Subcutaneous abdominal adipose tissue (tissue), 5 donors: Measurements from ENCODE around the gene PRRX2.

Experiments used
- H3K27ac ChIP-seq: one replicate; pipeline ENCODE4 v1.7.0; 2013; ENCODE audit warnings: low read depth, mild to moderate bottlenecking, inconsistent platforms, low read length, moderate library complexity
- H3K27me3 ChIP-seq, 5 donors: one replicate each; pipeline ENCODE4 v1.7.0; 2013; ENCODE audit warnings: low read length in 5 of 5, inconsistent platforms in 1 of 5; ENCODE audit not compliant: control insufficient read depth in 5 of 5, insufficient read depth in 4 of 5
- H3K36me3 ChIP-seq, 5 donors: one replicate each; pipeline ENCODE4 v1.7.0; 2013; ENCODE audit warnings: low read length in 5 of 5; ENCODE audit not compliant: control insufficient read depth in 5 of 5, insufficient read depth in 5 of 5
- H3K4me1 ChIP-seq, 5 donors: one replicate each; pipeline ENCODE4 v1.7.0; 2013; ENCODE audit warnings: low read length in 5 of 5, mild to moderate bottlenecking in 3 of 5, moderate library complexity in 1 of 5; ENCODE audit not compliant: control insufficient read depth in 5 of 5, insufficient read depth in 5 of 5
- H3K4me3 ChIP-seq, 5 donors: one replicate each; pipeline ENCODE4 v1.7.0; 2013; ENCODE audit warnings: low read length in 5 of 5, low read depth in 1 of 5
- H3K9ac ChIP-seq, 5 donors: one replicate each; pipeline ENCODE4 v1.7.0; 2013; ENCODE audit warnings: low read length in 5 of 5, mild to moderate bottlenecking in 4 of 5, moderate library complexity in 3 of 5
- H3K9me3 ChIP-seq, 5 donors: one replicate each; pipeline ENCODE4 v1.7.0; 2013; ENCODE audit warnings: low read length in 5 of 5; ENCODE audit not compliant: control insufficient read depth in 5 of 5
- donor health status: healthy.
- donor health status: healthy.
- donor health status: healthy.
- donor health status: healthy.
- donor health status: healthy.

Gene PRRX2

GRCh38 chr9:129686736-129687135, 21.3 kb downstream of the PRRX2 start:
- Histone ChIP-seq H3K36me3 (no peaks in the 10 kb centered on the region), H3K27ac (no peak overlapping the region), H3K9me3 (no peaks in the 10 kb centered on the region), H3K27me3 (peaks cover 2 to 9% (median 4%) of the 10 kb centered on the region in 5 donors), H3K4me3 (no peak overlapping the region), H3K9ac (no peak overlapping the region), H3K4me1 (no peaks in the 10 kb centered on the region)

GRCh38 chr9:129687391-129687790, 21.9 kb downstream of the PRRX2 start:
- Histone ChIP-seq H3K4me3 (no peak overlapping the region), H3K4me1 (no peaks in the 10 kb centered on the region), H3K27ac (no peak overlapping the region), H3K36me3 (no peaks in the 10 kb centered on the region), H3K9me3 (peaks cover 0 to 2% (median 0%) of the 10 kb centered on the region in 5 donors), H3K27me3 (peaks cover 0 to 5% (median 2%) of the 10 kb centered on the region in 5 donors), H3K9ac (no peak overlapping the region)

GRCh38 chr9:129688285-129689043, 23.0 kb downstream of the PRRX2 start:
- Histone ChIP-seq H3K4me1 (no peaks in the 10 kb centered on the region), H3K36me3 (no peaks in the 10 kb centered on the region), H3K9ac (no peak overlapping the region), H3K27ac (no peak overlapping the region), H3K27me3 (peaks cover 0 to 5% (median 0%) of the 10 kb centered on the region in 5 donors), H3K9me3 (peaks cover 0 to 2% (median 0%) of the 10 kb centered on the region in 5 donors), H3K4me3 (no peak overlapping the region)

- H3K36me3 ChIP-seq: no peaks in the 10 kb centered on the region
Measured at GRCh38 chr9:129692534-129692933, 27.1 kb downstream of the PRRX2 start.

GRCh38 chr9:129693741-129694140, 28.3 kb downstream of the PRRX2 start:
- H3K9me3 ChIP-seq: peaks cover 0 to 2% (median 0%) of the 10 kb centered on the region in 5 donors
- H3K9ac ChIP-seq: no peak overlapping the region
- H3K4me3 ChIP-seq: no peak overlapping the region
- peaks cover 12 to 32% (median 21%) of the 10 kb centered on the region in 5 donors for H3K27me3 ChIP-seq
- no peak overlapping the region for H3K27ac ChIP-seq
- no peaks in the 10 kb centered on the region for H3K36me3 ChIP-seq
- H3K4me1 ChIP-seq: peaks cover 0 to 13% (median 7%) of the 10 kb centered on the region in 5 donors

More at GRCh38 chr9:129692534-129692933, 27.1 kb downstream of the PRRX2 start:
- peaks cover 0 to 8% (median 5%) of the 10 kb centered on the region in 5 donors for H3K4me1 ChIP-seq
- no peak overlapping the region for H3K4me3 ChIP-seq
- H3K27me3 ChIP-seq: peaks cover 6 to 22% (median 13%) of the 10 kb centered on the region in 5 donors
- H3K27ac ChIP-seq: no peak overlapping the region
- peaks cover 0 to 2% (median 0%) of the 10 kb centered on the region in 5 donors for H3K9me3 ChIP-seq
- no peak overlapping the region for H3K9ac ChIP-seq

- H3K9me3 ChIP-seq: peaks cover 0 to 2% (median 0%) of the 10 kb centered on the region in 5 donors
- no peaks in the 10 kb centered on the region for H3K36me3 ChIP-seq
- H3K27me3 ChIP-seq: peaks cover 14 to 34% (median 22%) of the 10 kb centered on the region in 5 donors
- H3K9ac ChIP-seq: no peak overlapping the region
- no peak overlapping the region for H3K27ac ChIP-seq
- peaks cover 0 to 13% (median 7%) of the 10 kb centered on the region in 5 donors for H3K4me1 ChIP-seq
- no peak overlapping the region for H3K4me3 ChIP-seq
Measured at GRCh38 chr9:129694243-129694646, 28.8 kb downstream of the PRRX2 start.

- H3K27ac ChIP-seq: no peak overlapping the region
- H3K4me1 ChIP-seq: peaks cover 0 to 13% (median 7%) of the 10 kb centered on the region in 5 donors
- no peaks in the 10 kb centered on the region for H3K36me3 ChIP-seq
- peaks cover 20 to 40% (median 25%) of the 10 kb centered on the region in 5 donors for H3K27me3 ChIP-seq
- H3K9me3 ChIP-seq: peaks cover 0 to 2% (median 0%) of the 10 kb centered on the region in 5 donors
- no peak overlapping the region for H3K9ac ChIP-seq
- H3K4me3 ChIP-seq: no peak overlapping the region
Measured at GRCh38 chr9:129695870-129696269, 30.4 kb downstream of the PRRX2 start.

- H3K4me3 ChIP-seq: peak overlapping the region in 4 of 5 donors; percentile 22 to 36 (median 26)
- no peak overlapping the region for H3K9ac ChIP-seq
- H3K27me3 ChIP-seq: peaks cover 20 to 40% (median 25%) of the 10 kb centered on the region in 5 donors
- peaks cover 0 to 2% (median 0%) of the 10 kb centered on the region in 5 donors for H3K9me3 ChIP-seq
- no peaks in the 10 kb centered on the region for H3K36me3 ChIP-seq
- H3K4me1 ChIP-seq: peaks cover 0 to 13% (median 7%) of the 10 kb centered on the region in 5 donors
- H3K27ac ChIP-seq: no peak overlapping the region
Measured at GRCh38 chr9:129696944-129697655, 31.7 kb downstream of the PRRX2 start.

GRCh38 chr9:129697656-129698253, 32.3 kb downstream of the PRRX2 start:
- H3K36me3 ChIP-seq: no peaks in the 10 kb centered on the region
- H3K27me3 ChIP-seq: peaks cover 20 to 40% (median 25%) of the 10 kb centered on the region in 5 donors
- H3K9me3 ChIP-seq: no peaks in the 10 kb centered on the region
- no peak overlapping the region for H3K27ac ChIP-seq
- H3K4me3 ChIP-seq: peak overlapping the region in 2 of 5 donors; percentile 22 to 23
- H3K4me1 ChIP-seq: peaks cover 3 to 17% (median 13%) of the 10 kb centered on the region in 5 donors
- no peak overlapping the region for H3K9ac ChIP-seq
